Astrocyte (in vitro differentiated cells and primary cell): ENCODE data around the gene CACNA1C.

Experiments
- EZH2 ChIP-seq: IDR thresholded peaks from 2 replicates; pipeline ENCODE4 v1.6.1; 2012; ENCODE audit warnings: mild to moderate bottlenecking, low read length, inconsistent platforms; ENCODE audit not compliant: insufficient read depth
- TF ChIP-seq, protein P1 (sequence below): IDR thresholded peaks from 2 replicates; pipeline ENCODE4 v1.5.1; 2011; ENCODE audit warnings: low read depth, mild to moderate bottlenecking, inconsistent platforms, low read length, moderate library complexity; ENCODE audit not compliant: insufficient read depth

DNA sequence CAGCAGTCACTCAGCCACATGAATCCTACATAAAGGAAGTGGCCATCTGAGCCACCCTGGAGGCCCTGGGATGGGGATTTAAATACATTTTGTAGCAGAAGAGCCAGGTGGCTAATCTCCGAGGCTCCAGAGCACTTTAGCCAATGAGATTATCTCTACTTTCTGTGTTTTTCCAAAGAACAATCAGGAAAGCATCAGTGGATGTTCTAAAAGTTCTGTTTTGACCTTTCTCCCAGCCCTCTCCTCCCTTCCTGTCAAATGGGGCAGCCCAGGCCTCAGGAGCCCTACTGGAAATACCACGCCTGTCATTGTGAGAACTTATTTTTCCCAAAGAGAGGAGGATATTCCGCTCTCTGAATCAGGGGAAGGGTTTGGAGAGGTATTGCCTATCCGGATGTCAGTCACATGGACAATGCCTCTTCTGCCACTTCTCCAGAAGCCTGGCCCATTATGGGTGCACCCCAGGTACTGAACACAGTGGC lies 405.2 kb downstream of the CACNA1C start:
- TF ChIP-seq, protein P1, sequence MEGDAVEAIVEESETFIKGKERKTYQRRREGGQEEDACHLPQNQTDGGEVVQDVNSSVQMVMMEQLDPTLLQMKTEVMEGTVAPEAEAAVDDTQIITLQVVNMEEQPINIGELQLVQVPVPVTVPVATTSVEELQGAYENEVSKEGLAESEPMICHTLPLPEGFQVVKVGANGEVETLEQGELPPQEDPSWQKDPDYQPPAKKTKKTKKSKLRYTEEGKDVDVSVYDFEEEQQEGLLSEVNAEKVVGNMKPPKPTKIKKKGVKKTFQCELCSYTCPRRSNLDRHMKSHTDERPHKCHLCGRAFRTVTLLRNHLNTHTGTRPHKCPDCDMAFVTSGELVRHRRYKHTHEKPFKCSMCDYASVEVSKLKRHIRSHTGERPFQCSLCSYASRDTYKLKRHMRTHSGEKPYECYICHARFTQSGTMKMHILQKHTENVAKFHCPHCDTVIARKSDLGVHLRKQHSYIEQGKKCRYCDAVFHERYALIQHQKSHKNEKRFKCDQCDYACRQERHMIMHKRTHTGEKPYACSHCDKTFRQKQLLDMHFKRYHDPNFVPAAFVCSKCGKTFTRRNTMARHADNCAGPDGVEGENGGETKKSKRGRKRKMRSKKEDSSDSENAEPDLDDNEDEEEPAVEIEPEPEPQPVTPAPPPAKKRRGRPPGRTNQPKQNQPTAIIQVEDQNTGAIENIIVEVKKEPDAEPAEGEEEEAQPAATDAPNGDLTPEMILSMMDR, result no peak
- TF ChIP-seq EZH2, result no peak
